GM23248 (cell line): Measurements from ENCODE around the gene DCUN1D2. TPM values are rescaled to one million over a fixed set of nuclear protein-coding genes. Genes with fewer than 3 reads are reported as not detected.

ENCODE experiments used
- DNase-seq: peaks from one replicate; pipeline ENCODE4 v3.0.0-alpha.2; 2015
- H2AFZ ChIP-seq: fragments of 200-600 bp; sonication (generic); 2 replicates; pipeline ENCODE4 v1.6.1; 2016; ENCODE audit warnings: antibody characterized with exemption
- H3F3A ChIP-seq: fragments of 200-600 bp; sonication (generic); 2 replicates; pipeline ENCODE4 v1.6.1; 2016; ENCODE audit warnings: mild to moderate bottlenecking, antibody characterized with exemption, mixed run types; ENCODE audit not compliant: insufficient read depth
- H3K27ac ChIP-seq: fragments of 200-600 bp; sonication (generic); 2 replicates; pipeline ENCODE4 v1.5.1; 2016; ENCODE audit warnings: mild to moderate bottlenecking
- H3K27me3 ChIP-seq: fragments of 200-600 bp; sonication (generic); replicated peaks from 2 replicates; pipeline ENCODE4 v1.6.1; 2016; ENCODE audit warnings: mild to moderate bottlenecking; ENCODE audit not compliant: insufficient read depth
- H3K36me3 ChIP-seq: fragments of 200-600 bp; sonication (generic); 2 replicates; pipeline ENCODE4 v1.6.1; 2016; ENCODE audit warnings: low read depth, mild to moderate bottlenecking
- H3K4me1 ChIP-seq: fragments of 200-600 bp; sonication (generic); 2 replicates; pipeline ENCODE4 v1.6.1; 2016; ENCODE audit warnings: mild to moderate bottlenecking; ENCODE audit not compliant: insufficient read depth
- H3K4me2 ChIP-seq: fragments of 200-600 bp; sonication (generic); one replicate; pipeline ENCODE4 v1.6.1; 2016; ENCODE audit warnings: mild to moderate bottlenecking; ENCODE audit not compliant: unreplicated experiment
- H3K4me3 ChIP-seq: fragments of 200-600 bp; sonication (generic); 2 replicates; pipeline ENCODE4 v1.5.1; 2016; ENCODE audit warnings: mild to moderate bottlenecking
- H3K79me2 ChIP-seq: fragments of 200-600 bp; sonication (generic); 2 replicates; pipeline ENCODE4 v1.6.1; 2016; ENCODE audit warnings: mild to moderate bottlenecking; ENCODE audit not compliant: insufficient read depth
- H3K9ac ChIP-seq: fragments of 200-600 bp; sonication (generic); 2 replicates; pipeline ENCODE4 v1.6.1; 2016; ENCODE audit warnings: mild to moderate bottlenecking
- H3K9me2 ChIP-seq: fragments of 200-600 bp; sonication (generic); 2 replicates; pipeline ENCODE4 v1.6.1; 2016; ENCODE audit warnings: mixed run types, mild to moderate bottlenecking, moderate library complexity; ENCODE audit not compliant: insufficient read depth
- H3K9me3 ChIP-seq: fragments of 200-600 bp; sonication (generic); one replicate; pipeline ENCODE4 v1.6.1; 2017; ENCODE audit warnings: low read depth
- H4K20me1 ChIP-seq: fragments of 200-600 bp; sonication (generic); 2 replicates; pipeline ENCODE4 v1.6.0; 2016; ENCODE audit not compliant: insufficient read depth
- EZH2 ChIP-seq: fragments of 200-600 bp; sonication (generic); IDR thresholded peaks from 2 replicates; pipeline ENCODE4 v1.6.1; 2018; ENCODE audit warnings: antibody characterized with exemption, mild to moderate bottlenecking; ENCODE audit not compliant: insufficient read depth, poor library complexity, severe bottlenecking
- EZH2phosphoT487 ChIP-seq: fragments of 200-600 bp; sonication (generic); IDR thresholded peaks from 2 replicates; pipeline ENCODE4 v1.6.1; 2018; ENCODE audit warnings: antibody characterized with exemption, moderate library complexity, mild to moderate bottlenecking, low read depth; ENCODE audit not compliant: insufficient read depth
- WGBS, 2 experiments: methylation state at CpG; one replicate each; pipeline ENCODE4 v1.1.6; 2015 to 2017; ENCODE audit warnings: low lambda C conversion rate in 2 of 2, low coverage in 1 of 2; ENCODE audit errors: missing lambda C conversion rate in 2 of 2; 5-methylcytosine and 5-hydroxymethylcytosine counted together
- in situ Hi-C: fragments of 300-500 bp; cut with MboI; formaldehyde crosslinking; loops from 2 replicates; pipeline ENCODE4 v1.15.0; 2020
- polyA plus RNA-seq: library from polyadenylated mRNA; unstranded; fragments of >200 nt; fragmentation: Nextera tagmentation; extraction: Ambion mirVana; gene quantifications from 2 replicates; pipeline ENCODE4 v1.2.1, GENCODE V29; 2016
- total RNA-seq: library from RNA; depleted of rRNA; stranded (reverse); fragments of >200 nt; shearing (Covaris generic); gene quantifications from 2 replicates; pipeline ENCODE4 v1.2.3, GENCODE V29; 2014

DCUN1D2 gene
- total and polyA plus RNA-seq, 2 experiments from 2014 or later, result 7.2 to 9.9 TPM

DNA sequence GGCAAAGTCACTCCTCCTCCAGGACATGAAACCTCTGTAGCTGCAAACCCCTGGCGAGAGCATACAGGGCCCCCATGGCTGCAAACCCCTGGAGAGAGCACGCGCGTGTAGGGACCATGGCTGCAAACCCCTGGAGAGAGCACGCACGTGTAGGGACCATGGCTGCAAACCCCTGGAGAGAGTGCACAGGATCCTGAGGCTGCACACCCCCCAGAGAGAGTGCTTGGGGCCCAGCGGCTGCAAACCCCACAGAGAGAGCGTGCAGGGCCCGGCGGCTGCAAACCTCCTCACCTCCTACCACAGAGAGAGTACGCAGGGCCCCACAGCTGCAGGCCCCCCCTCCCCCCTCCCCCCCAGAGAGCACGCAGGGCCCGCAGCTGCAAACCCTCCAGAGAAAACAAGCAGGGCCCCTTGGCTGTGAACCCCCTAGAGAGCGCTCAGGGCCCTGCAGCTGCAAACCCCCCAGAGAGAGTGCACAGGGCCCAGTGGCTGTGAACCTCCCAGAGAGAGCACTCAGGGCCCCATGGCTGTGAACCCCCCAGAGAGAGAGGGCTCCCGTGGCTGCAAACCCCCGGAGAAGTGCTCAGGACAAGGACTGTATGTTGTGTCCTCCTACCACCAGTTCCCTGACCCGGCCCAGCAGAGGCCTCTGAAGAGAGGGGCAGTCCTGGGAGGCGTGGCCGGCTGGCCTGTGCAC lies 44.6 kb downstream of the DCUN1D2 start:
- H3F3A ChIP-seq, result no peaks in the 10 kb centered on the region
- no peaks in the 10 kb centered on the region for H3K9me3 ChIP-seq
- DNase-seq, result no peak
- H3K4me1 ChIP-seq, result no peaks in the 10 kb centered on the region
- no peaks in the 10 kb centered on the region for H4K20me1 ChIP-seq
- H3K4me2 ChIP-seq, result no peak overlapping the region
- no peak overlapping the region for H3K9ac ChIP-seq
- peaks cover 5% of the 10 kb centered on the region; the same call in 1 of the 2 replicates for H3K36me3 ChIP-seq
- no peak overlapping the region for H3K4me3 ChIP-seq
- H2AFZ ChIP-seq, result no peak overlapping the region
- H3K9me2 ChIP-seq, result no peaks in the 10 kb centered on the region
- no peak overlapping the region for H3K27ac ChIP-seq
- in situ Hi-C loops, result no loop called here
- H3K27me3 ChIP-seq, result no peaks in the 10 kb centered on the region
- 49 to 56% methylated on average over 14 to 18 of the region's 19 CpGs for WGBS, 2 experiments
- no peaks in the 10 kb centered on the region for H3K79me2 ChIP-seq
- no peak for TF ChIP-seq EZH2phosphoT487
- no peak for TF ChIP-seq EZH2

DNA sequence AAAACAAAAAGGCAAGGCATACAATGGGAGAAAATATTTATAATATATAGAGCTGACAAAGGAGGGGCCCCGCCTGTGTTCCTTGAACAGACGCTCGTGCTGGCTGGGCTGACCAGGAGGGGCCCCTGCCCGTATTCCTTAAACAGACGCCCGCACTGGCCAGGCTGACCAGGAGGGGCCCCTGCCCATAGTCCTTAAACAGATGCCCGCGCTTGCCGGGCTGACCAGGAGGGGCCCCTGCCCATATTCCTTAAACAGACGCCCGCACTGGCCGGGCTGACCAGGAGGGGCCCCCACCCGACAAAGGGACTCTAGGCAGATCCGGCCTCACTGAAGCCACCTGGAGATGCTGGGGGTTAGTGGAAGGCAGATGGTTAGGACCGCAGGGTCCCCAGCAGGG lies 46.5 kb downstream of the DCUN1D2 start:
- Histone ChIP-seq H3K79me2 (no peaks in the 10 kb centered on the region), H3K9me3 (no peaks in the 10 kb centered on the region), H3K4me2 (no peak overlapping the region), H3K4me3 (no peak overlapping the region), H3K27ac (no peak overlapping the region), H3K27me3 (no peaks in the 10 kb centered on the region), H4K20me1 (no peaks in the 10 kb centered on the region), H3F3A (no peaks in the 10 kb centered on the region), H3K36me3 (peaks cover 5% of the 10 kb centered on the region; the same call in 1 of the 2 replicates), H3K4me1 (no peaks in the 10 kb centered on the region), H2AFZ (no peak overlapping the region), H3K9me2 (no peaks in the 10 kb centered on the region), H3K9ac (no peak overlapping the region)
- in situ Hi-C loops, result no loop called here
- TF ChIP-seq EZH2 (no peak), EZH2phosphoT487 (no peak)
- 96% methylated on average over 12 to 15 of the region's 15 CpGs for WGBS, 2 experiments
- DNase-seq, result no peak

DNA sequence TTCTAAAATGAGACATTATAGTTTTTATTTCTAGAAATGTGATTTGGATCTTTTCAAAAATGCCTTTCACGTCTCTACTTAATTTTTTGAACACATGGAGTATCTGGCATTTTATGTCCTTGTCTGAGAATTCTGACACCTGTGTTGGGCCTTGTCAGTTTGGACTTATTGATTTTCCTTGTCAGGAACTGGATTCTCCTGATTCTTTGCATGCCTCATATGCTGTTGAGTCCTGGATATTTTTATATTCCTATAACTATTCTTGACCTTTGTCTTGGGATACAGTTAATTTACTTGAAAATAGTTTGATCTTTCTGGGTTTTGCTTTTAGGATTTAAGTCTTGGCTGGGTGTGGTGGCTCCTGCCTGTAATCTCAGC lies 47.5 kb downstream of the DCUN1D2 start:
- no peaks in the 10 kb centered on the region for H3K79me2 ChIP-seq
- H3K27ac ChIP-seq, result no peak overlapping the region
- WGBS, 2 experiments, result 95 to 97% methylated on average over 1 of the region's 1 CpG
- no peak overlapping the region for H3K4me3 ChIP-seq
- H3K9me2 ChIP-seq, result no peaks in the 10 kb centered on the region
- H3K4me1 ChIP-seq, result no peaks in the 10 kb centered on the region
- H3K27me3 ChIP-seq, result no peaks in the 10 kb centered on the region
- no peak overlapping the region for H2AFZ ChIP-seq
- H4K20me1 ChIP-seq, result no peaks in the 10 kb centered on the region
- no peak overlapping the region for H3K9ac ChIP-seq
- in situ Hi-C loops, result no loop called here
- no peaks in the 10 kb centered on the region for H3K9me3 ChIP-seq
- DNase-seq, result no peak
- no peaks in the 10 kb centered on the region for H3F3A ChIP-seq
- H3K36me3 ChIP-seq, result peaks cover 5% of the 10 kb centered on the region; the same call in 1 of the 2 replicates
- TF ChIP-seq EZH2 (no peak), EZH2phosphoT487 (no peak)
- no peak overlapping the region for H3K4me2 ChIP-seq

DNA sequence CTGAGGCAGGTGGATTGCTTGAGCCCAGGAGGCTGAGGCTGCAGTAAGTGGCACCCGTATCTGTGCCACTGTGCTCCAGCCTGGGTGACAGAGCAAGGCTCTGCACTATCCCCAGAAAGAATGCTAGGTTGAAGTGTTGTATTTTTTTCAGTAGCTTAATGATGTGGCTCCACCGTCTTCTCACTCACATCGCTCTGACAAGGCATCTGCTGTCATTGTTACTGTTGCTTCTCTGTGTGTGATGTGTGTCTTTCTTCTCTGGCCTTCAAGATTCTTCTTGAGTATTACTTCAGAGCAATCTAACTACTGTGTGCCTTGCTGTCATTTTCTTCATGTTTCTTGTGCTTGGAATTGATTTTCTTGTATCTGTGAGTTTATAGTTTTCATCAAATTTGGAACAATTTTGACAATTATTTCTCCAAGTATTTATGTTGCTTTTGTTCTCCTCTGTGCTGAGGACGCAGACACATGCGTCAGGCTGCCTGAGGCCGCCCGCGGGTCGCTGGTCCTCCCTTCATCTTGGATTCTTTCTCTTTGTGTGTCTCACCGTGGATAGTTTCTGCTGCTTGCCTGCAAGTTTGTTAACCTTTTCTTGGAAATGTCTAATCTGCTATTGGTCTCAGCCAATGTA lies 48.0 kb downstream of the DCUN1D2 start:
- Histone ChIP-seq H3K9ac (no peak overlapping the region), H3K36me3 (peaks cover 5% of the 10 kb centered on the region; the same call in 1 of the 2 replicates), H3K79me2 (no peaks in the 10 kb centered on the region), H3K4me1 (no peaks in the 10 kb centered on the region), H4K20me1 (no peaks in the 10 kb centered on the region), H3F3A (no peaks in the 10 kb centered on the region), H3K27me3 (no peaks in the 10 kb centered on the region), H3K4me2 (no peak overlapping the region), H2AFZ (no peak overlapping the region), H3K9me3 (no peaks in the 10 kb centered on the region), H3K27ac (no peak overlapping the region), H3K9me2 (no peaks in the 10 kb centered on the region), H3K4me3 (no peak overlapping the region)
- 82 to 84% methylated on average over 10 of the region's 10 CpGs for WGBS, 2 experiments
- TF ChIP-seq EZH2 (no peak), EZH2phosphoT487 (no peak)
- in situ Hi-C loops, result no loop called here
- no peak for DNase-seq
